Measurements from ENCODE around the gene OSBPL8.

The OSBPL8 gene

DNA sequence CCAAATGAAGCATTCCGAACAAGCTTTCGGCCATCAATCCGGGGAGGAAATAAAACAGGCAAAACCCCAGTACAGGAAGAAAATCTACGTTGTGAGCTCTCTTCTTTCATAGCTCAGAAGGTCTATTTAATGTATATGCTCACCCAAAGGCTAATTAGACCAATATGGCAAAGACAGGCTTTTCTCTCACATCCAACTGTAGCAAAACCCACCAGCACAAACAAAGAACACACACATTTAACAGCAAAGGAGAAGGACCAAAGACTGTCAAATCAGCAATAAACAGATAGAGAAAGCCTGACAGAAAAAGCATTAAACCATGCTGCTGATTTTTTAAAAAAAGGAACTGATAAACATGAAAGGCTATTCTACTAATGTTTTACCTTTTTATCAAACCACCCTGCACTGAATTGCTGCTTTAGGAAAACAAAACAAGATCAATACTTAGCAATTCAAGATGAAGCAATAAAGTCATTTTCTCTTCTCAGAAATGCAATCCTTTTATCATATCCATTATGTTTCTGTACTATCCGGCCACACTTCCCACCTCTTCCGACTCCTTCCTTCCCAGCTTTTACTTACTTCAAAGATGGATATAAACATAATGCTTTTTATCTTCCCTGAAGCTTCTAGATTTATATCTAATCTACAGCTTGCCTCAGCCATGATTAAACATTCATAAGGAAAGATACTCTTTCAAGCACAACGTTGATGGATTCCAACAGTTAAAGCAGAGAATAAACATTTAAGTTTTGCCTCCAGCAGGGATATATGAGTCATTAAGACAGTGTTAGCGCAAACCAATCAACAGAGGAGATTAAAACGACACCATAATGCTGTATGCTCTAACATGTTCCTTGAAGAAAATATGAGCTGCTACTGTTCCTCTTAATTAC, 136.8 kb downstream of the OSBPL8 start (continued):
- TF ChIP-seq ZNF174 (tag by site-specific recombination; IDR thresholded peaks at IDR 0.05) (no peak), ZNF221 (tag by site-specific recombination; IDR thresholded peaks at IDR 0.05; ENCODE audit: borderline replicate concordance) (no peak), ZNF623 (tag by site-specific recombination; IDR thresholded peaks at IDR 0.05) (no peak), ZSCAN30 (tag by site-specific recombination; IDR thresholded peaks at IDR 0.05) (0 out of 2 replicates have a peak, but pooled peaks have one; percentile 43), ZNF585B (tag by site-specific recombination; IDR thresholded peaks at IDR 0.05) (no peak), ZNF629 (tag by site-specific recombination; IDR thresholded peaks at IDR 0.05) (peak; percentile 55), ZNF658 (tag by site-specific recombination; IDR thresholded peaks at IDR 0.05) (no peak), GLI4 (tag by site-specific recombination; IDR thresholded peaks at IDR 0.05) (no peak), ZNF114 (tag by site-specific recombination; IDR thresholded peaks at IDR 0.05) (no peak), ZNF133 (tag by site-specific recombination; IDR thresholded peaks at IDR 0.05) (peak; percentile 54; the same call in 1 of the 2 replicates), ZNF121 (tag by site-specific recombination; IDR thresholded peaks at IDR 0.05) (no peak)
- TF ChIP-seq, protein P1, sequence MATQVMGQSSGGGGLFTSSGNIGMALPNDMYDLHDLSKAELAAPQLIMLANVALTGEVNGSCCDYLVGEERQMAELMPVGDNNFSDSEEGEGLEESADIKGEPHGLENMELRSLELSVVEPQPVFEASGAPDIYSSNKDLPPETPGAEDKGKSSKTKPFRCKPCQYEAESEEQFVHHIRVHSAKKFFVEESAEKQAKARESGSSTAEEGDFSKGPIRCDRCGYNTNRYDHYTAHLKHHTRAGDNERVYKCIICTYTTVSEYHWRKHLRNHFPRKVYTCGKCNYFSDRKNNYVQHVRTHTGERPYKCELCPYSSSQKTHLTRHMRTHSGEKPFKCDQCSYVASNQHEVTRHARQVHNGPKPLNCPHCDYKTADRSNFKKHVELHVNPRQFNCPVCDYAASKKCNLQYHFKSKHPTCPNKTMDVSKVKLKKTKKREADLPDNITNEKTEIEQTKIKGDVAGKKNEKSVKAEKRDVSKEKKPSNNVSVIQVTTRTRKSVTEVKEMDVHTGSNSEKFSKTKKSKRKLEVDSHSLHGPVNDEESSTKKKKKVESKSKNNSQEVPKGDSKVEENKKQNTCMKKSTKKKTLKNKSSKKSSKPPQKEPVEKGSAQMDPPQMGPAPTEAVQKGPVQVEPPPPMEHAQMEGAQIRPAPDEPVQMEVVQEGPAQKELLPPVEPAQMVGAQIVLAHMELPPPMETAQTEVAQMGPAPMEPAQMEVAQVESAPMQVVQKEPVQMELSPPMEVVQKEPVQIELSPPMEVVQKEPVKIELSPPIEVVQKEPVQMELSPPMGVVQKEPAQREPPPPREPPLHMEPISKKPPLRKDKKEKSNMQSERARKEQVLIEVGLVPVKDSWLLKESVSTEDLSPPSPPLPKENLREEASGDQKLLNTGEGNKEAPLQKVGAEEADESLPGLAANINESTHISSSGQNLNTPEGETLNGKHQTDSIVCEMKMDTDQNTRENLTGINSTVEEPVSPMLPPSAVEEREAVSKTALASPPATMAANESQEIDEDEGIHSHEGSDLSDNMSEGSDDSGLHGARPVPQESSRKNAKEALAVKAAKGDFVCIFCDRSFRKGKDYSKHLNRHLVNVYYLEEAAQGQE (tag by site-specific recombination; IDR thresholded peaks at IDR 0.05), result no peak
- TF ChIP-seq, protein P2, sequence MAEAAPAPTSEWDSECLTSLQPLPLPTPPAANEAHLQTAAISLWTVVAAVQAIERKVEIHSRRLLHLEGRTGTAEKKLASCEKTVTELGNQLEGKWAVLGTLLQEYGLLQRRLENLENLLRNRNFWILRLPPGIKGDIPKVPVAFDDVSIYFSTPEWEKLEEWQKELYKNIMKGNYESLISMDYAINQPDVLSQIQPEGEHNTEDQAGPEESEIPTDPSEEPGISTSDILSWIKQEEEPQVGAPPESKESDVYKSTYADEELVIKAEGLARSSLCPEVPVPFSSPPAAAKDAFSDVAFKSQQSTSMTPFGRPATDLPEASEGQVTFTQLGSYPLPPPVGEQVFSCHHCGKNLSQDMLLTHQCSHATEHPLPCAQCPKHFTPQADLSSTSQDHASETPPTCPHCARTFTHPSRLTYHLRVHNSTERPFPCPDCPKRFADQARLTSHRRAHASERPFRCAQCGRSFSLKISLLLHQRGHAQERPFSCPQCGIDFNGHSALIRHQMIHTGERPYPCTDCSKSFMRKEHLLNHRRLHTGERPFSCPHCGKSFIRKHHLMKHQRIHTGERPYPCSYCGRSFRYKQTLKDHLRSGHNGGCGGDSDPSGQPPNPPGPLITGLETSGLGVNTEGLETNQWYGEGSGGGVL (tag by site-specific recombination; IDR thresholded peaks at IDR 0.05), result no peak

DNA sequence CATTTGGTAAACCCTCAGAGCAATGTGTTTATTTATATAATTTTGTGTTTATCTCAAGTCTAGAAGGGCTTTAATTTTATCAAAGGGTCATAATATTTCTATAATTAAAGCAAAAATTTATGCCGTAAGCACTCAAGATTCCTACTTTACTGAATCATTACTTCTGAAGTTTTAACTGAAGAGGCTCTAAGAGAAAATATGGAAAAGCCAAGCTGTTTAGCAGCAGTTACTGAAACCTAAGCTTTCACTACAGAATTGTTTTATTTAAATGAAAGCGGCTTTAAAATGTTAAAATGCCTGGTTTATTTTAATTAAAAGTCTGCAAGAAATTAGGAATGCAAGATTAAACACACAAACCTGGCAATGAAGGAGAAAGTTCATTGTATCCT, 137.4 kb downstream of the OSBPL8 start:
- Histone ChIP-seq H3K4me3 (ENCODE audit: low read depth, low read length) (no peak overlapping the region), H3K36me3 (ENCODE audit: control insufficient read depth in 2 of 2, insufficient read depth in 1 of 2, low read length in 2 of 2) (no peaks in the 10 kb centered on the region), H3K9me3 (ENCODE audit: control insufficient read depth, insufficient read depth, low read depth, low read length) (no peaks in the 10 kb centered on the region), H3K27ac (ENCODE audit: extremely low read depth, low read depth, low read length) (peak overlapping the region; percentile 65), H3K4me1 (ENCODE audit: control insufficient read depth, insufficient read depth, low read length) (peaks cover 17% of the 10 kb centered on the region)
- POLR2A ChIA-PET, result no interaction called here
- CTCF ChIA-PET, result interaction anchor here (0.7 kb wide), 2 partner anchors 157 to 205 kb away, joined by 3 read pairs; no protein-coding TSS in a partner anchor
- TF ChIP-seq PRDM1 (tag by site-specific recombination; IDR thresholded peaks at IDR 0.05) (0 out of 2 replicates have a peak, but pooled peaks have one; percentile 16), TRIM28 (IDR thresholded peaks at IDR 0.05; ENCODE audit: borderline replicate concordance, low read length) (no peak), ZNF302 (tag by site-specific recombination; IDR thresholded peaks at IDR 0.05; ENCODE audit: low read depth) (no peak)

DNA sequence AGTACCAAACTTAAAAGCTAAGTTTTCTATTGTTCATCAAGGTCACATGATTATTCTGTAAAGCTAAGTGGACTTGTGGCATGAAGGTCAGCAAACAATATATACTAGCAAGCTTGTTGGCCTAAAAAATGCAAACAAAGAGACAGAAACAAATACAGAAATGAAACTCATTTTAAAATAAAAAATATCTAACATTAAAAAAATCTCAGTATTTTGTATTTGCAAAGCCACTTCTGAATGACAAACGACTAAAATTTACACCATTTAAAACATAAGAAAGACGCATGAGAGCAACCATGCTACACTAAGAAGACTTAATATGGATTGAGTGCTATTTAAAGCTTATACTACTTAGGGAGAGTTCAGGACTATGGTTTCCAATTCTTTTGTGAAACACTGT, 138.5 kb downstream of the OSBPL8 start:
- H3K36me3 ChIP-seq (ENCODE audit: control insufficient read depth in 2 of 2, insufficient read depth in 1 of 2, low read length in 2 of 2), result no peaks in the 10 kb centered on the region
- no peak overlapping the region for H3K27ac ChIP-seq (ENCODE audit: extremely low read depth, low read depth, low read length)
- ChIA-PET CTCF (interaction anchor here (0.7 kb wide), 1 partner anchor 34 kb away, joined by 3 read pairs; no protein-coding TSS in a partner anchor), POLR2A (no interaction called here)
- H3K4me3 ChIP-seq (ENCODE audit: low read depth, low read length), result no peak overlapping the region
- H3K9me3 ChIP-seq (ENCODE audit: control insufficient read depth, insufficient read depth, low read depth, low read length), result no peaks in the 10 kb centered on the region
- H3K4me1 ChIP-seq (ENCODE audit: control insufficient read depth, insufficient read depth, low read length), result peaks cover 17% of the 10 kb centered on the region
- TF ChIP-seq, protein P3, sequence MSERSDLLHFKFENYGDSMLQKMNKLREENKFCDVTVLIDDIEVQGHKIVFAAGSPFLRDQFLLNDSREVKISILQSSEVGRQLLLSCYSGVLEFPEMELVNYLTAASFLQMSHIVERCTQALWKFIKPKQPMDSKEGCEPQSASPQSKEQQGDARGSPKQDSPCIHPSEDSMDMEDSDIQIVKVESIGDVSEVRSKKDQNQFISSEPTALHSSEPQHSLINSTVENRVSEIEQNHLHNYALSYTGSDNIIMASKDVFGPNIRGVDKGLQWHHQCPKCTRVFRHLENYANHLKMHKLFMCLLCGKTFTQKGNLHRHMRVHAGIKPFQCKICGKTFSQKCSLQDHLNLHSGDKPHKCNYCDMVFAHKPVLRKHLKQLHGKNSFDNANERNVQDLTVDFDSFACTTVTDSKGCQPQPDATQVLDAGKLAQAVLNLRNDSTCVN (tag by site-specific recombination; optimal IDR thresholded peaks at IDR 0.05), result no peak
- TF ChIP-seq ZNF112 (tag by site-specific recombination; IDR thresholded peaks at IDR 0.05), result no peak
- no peak for TF ChIP-seq ZNF335 (tag by site-specific recombination; conservative IDR thresholded peaks at IDR 0.05)
- no peak for TF ChIP-seq ZFP37 (tag by site-specific recombination; IDR thresholded peaks at IDR 0.05)
- TF ChIP-seq ZFHX2 (tag by site-specific recombination; conservative IDR thresholded peaks at IDR 0.05), result no peak
- TF ChIP-seq SETDB1 (IDR thresholded peaks at IDR 0.05; ENCODE audit: insufficient read length, low read length), result no peak
- TF ChIP-seq BCL11B (tag by site-specific recombination; IDR thresholded peaks at IDR 0.05; ENCODE audit: low read depth), result no peak
- TF ChIP-seq, protein P4, sequence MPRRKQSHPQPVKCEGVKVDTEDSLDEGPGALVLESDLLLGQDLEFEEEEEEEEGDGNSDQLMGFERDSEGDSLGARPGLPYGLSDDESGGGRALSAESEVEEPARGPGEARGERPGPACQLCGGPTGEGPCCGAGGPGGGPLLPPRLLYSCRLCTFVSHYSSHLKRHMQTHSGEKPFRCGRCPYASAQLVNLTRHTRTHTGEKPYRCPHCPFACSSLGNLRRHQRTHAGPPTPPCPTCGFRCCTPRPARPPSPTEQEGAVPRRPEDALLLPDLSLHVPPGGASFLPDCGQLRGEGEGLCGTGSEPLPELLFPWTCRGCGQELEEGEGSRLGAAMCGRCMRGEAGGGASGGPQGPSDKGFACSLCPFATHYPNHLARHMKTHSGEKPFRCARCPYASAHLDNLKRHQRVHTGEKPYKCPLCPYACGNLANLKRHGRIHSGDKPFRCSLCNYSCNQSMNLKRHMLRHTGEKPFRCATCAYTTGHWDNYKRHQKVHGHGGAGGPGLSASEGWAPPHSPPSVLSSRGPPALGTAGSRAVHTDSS (tag by site-specific recombination; IDR thresholded peaks at IDR 0.05), result no peak
- no peak for TF ChIP-seq YY1 (tag by site-specific recombination; IDR thresholded peaks at IDR 0.05)

All from HEK293 (cell line).